WTC11 (cell line): ENCODE data around the gene RNF224. TPM values are rescaled to one million over a fixed set of nuclear protein-coding genes. Genes with fewer than 3 reads are reported as not detected.

Source experiments
- ATAC-seq: fragments of 200-7000 bp; cut with Tn5 transposase; 2 replicates; pipeline ENCODE4 v1.10.0; 2021; ENCODE audit warnings: mild to moderate bottlenecking, moderate library complexity
- CTCF ChIA-PET: fragments of 300-600 bp; sonication (Branson Sonifier 250); formaldehyde crosslinking; loops from one replicate; lab custom pipeline; 2021; ENCODE audit warnings: antibody characterized with exemption; lab: Charles Lee
- POLR2A ChIA-PET: fragments of 350-600 bp; sonication (Branson Sonifier 250); formaldehyde crosslinking; loops from one replicate; lab custom pipeline; 2021; ENCODE audit warnings: antibody characterized with exemption; lab: Charles Lee
- DNase-seq: peaks from one replicate; pipeline ENCODE4 v3.0.0; 2021; ENCODE audit warnings: low spot score
- H3K27ac Mint-ChIP-seq: 2 replicates; pipeline ENCODE4 v1.8.0; 2021; ENCODE audit warnings: mixed read lengths
- H3K27me3 Mint-ChIP-seq: 2 replicates; pipeline ENCODE4 v1.8.0; 2021; ENCODE audit warnings: low read depth, mild to moderate bottlenecking, moderate library complexity, mixed read lengths
- H3K36me3 Mint-ChIP-seq: 2 replicates; pipeline ENCODE4 v1.8.0; 2021; ENCODE audit warnings: mixed read lengths
- H3K4me1 Mint-ChIP-seq: 2 replicates; pipeline ENCODE4 v1.8.0; 2022; ENCODE audit warnings: mixed read lengths
- H3K4me3 Mint-ChIP-seq: 2 replicates; pipeline ENCODE4 v1.8.0; 2021; ENCODE audit warnings: mild to moderate bottlenecking, moderate library complexity, mixed read lengths
- H3K9me3 Mint-ChIP-seq: 2 replicates; pipeline ENCODE4 v1.8.0; 2021; ENCODE audit warnings: mixed read lengths
- AFF4 ChIP-seq: sonication (generic); formaldehyde crosslinking; IDR thresholded peaks from 2 replicates; pipeline ENCODE4 v1.8.1; 2023; ENCODE audit warnings: mild to moderate bottlenecking, missing genetic modification reagents, borderline replicate concordance
- ATF6 ChIP-seq: sonication (generic); formaldehyde crosslinking; IDR thresholded peaks from 2 replicates; pipeline ENCODE4 v1.8.1; 2023; ENCODE audit warnings: mild to moderate bottlenecking, missing genetic modification reagents
- EMX1 ChIP-seq: fragments of 250-450 bp; sonication (Bioruptor Pico); IDR thresholded peaks from 2 replicates; pipeline ENCODE4 v1.8.0; 2021; ENCODE audit warnings: mild to moderate bottlenecking
- ESRRA ChIP-seq: sonication (generic); formaldehyde crosslinking; IDR thresholded peaks from 2 replicates; pipeline ENCODE4 v1.8.1; 2022; ENCODE audit warnings: mild to moderate bottlenecking, missing genetic modification reagents, borderline replicate concordance
- NR1H2 ChIP-seq: sonication (generic); formaldehyde crosslinking; IDR thresholded peaks from 2 replicates; pipeline ENCODE4 v1.9.0; 2021; ENCODE audit warnings: mild to moderate bottlenecking, moderate library complexity, missing genetic modification reagents
- RELA ChIP-seq: sonication (generic); formaldehyde crosslinking; IDR thresholded peaks from 2 replicates; pipeline ENCODE4 v1.8.1; 2022; ENCODE audit warnings: missing genetic modification reagents, mild to moderate bottlenecking, borderline replicate concordance
- SMAD4 ChIP-seq: sonication (generic); formaldehyde crosslinking; IDR thresholded peaks from 2 replicates; pipeline ENCODE4 v1.8.0; 2022; ENCODE audit warnings: mild to moderate bottlenecking, missing genetic modification reagents
- SOX15 ChIP-seq: fragments of 250-450 bp; sonication (Bioruptor Pico); IDR thresholded peaks from 2 replicates; pipeline ENCODE4 v1.9.0; 2021; ENCODE audit warnings: mild to moderate bottlenecking
- SP1 ChIP-seq: sonication (generic); formaldehyde crosslinking; conservative IDR thresholded peaks from 2 replicates; pipeline ENCODE4 v1.8.1; 2022; ENCODE audit warnings: missing genetic modification reagents
- ZBTB21 ChIP-seq: sonication (generic); formaldehyde crosslinking; IDR thresholded peaks from 2 replicates; pipeline ENCODE4 v1.8.1; 2023; ENCODE audit warnings: mild to moderate bottlenecking, missing genetic modification reagents, borderline replicate concordance
- ZNF263 ChIP-seq: sonication (generic); formaldehyde crosslinking; IDR thresholded peaks from 2 replicates; pipeline ENCODE4 v1.8.1; 2022; ENCODE audit warnings: low read depth, mild to moderate bottlenecking, moderate library complexity, missing genetic modification reagents
- ZNF416 ChIP-seq: fragments of 250-450 bp; sonication (Bioruptor Pico); IDR thresholded peaks from 2 replicates; pipeline ENCODE4 v1.9.0; 2021; ENCODE audit warnings: mild to moderate bottlenecking, inconsistent platforms
- ZNF532 ChIP-seq: fragments of 250-450 bp; sonication (Bioruptor Pico); IDR thresholded peaks from 2 replicates; pipeline ENCODE4 v1.9.0; 2021; ENCODE audit warnings: mild to moderate bottlenecking, borderline replicate concordance
- ZNF671 ChIP-seq: fragments of 250-450 bp; sonication (Bioruptor Pico); IDR thresholded peaks from 2 replicates; pipeline ENCODE4 v1.8.0; 2021; ENCODE audit warnings: mild to moderate bottlenecking
- total RNA-seq: library from RNA; stranded (reverse); gene quantifications from 3 replicates; pipeline ENCODE4 v1.2.3, GENCODE V29; 2021
- TF ChIP-seq, protein P1 (sequence below): sonication (generic); formaldehyde crosslinking; IDR thresholded peaks from 2 replicates; pipeline ENCODE4 v1.8.0; 2023; ENCODE audit warnings: missing genetic modification reagents, mild to moderate bottlenecking, borderline replicate concordance

RNF224 gene
- total RNA-seq, 1 experiment from 2014 or later = 0.59 TPM

- TF ChIP-seq ZNF532 (CRISPR knock-in tag) (no peak), EMX1 (CRISPR knock-in tag) (no peak), AFF4 (CRISPR knock-in tag) (no peak), ZNF416 (CRISPR knock-in tag) (no peak), ESRRA (CRISPR knock-in tag) (no peak), SP1 (CRISPR knock-in tag) (no peak), SMAD4 (CRISPR knock-in tag) (no peak), ZNF263 (CRISPR knock-in tag) (no peak), RELA (CRISPR knock-in tag) (no peak), ZBTB21 (CRISPR knock-in tag) (no peak)
- TF ChIP-seq, protein P1, sequence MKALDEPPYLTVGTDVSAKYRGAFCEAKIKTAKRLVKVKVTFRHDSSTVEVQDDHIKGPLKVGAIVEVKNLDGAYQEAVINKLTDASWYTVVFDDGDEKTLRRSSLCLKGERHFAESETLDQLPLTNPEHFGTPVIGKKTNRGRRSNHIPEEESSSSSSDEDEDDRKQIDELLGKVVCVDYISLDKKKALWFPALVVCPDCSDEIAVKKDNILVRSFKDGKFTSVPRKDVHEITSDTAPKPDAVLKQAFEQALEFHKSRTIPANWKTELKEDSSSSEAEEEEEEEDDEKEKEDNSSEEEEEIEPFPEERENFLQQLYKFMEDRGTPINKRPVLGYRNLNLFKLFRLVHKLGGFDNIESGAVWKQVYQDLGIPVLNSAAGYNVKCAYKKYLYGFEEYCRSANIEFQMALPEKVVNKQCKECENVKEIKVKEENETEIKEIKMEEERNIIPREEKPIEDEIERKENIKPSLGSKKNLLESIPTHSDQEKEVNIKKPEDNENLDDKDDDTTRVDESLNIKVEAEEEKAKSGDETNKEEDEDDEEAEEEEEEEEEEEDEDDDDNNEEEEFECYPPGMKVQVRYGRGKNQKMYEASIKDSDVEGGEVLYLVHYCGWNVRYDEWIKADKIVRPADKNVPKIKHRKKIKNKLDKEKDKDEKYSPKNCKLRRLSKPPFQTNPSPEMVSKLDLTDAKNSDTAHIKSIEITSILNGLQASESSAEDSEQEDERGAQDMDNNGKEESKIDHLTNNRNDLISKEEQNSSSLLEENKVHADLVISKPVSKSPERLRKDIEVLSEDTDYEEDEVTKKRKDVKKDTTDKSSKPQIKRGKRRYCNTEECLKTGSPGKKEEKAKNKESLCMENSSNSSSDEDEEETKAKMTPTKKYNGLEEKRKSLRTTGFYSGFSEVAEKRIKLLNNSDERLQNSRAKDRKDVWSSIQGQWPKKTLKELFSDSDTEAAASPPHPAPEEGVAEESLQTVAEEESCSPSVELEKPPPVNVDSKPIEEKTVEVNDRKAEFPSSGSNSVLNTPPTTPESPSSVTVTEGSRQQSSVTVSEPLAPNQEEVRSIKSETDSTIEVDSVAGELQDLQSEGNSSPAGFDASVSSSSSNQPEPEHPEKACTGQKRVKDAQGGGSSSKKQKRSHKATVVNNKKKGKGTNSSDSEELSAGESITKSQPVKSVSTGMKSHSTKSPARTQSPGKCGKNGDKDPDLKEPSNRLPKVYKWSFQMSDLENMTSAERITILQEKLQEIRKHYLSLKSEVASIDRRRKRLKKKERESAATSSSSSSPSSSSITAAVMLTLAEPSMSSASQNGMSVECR (CRISPR knock-in tag) = no peak
These were observed 38.3 kb downstream of the RNF224 start (continued) for GRCh38 chr9:137265496-137266161.

- no peak for DNase-seq
- CTCF ChIA-PET = no interaction called here
- no peak for ATAC-seq
- Mint-ChIP-seq H3K9me3 (no peaks in the 10 kb centered on the region), H3K27ac (no peak overlapping the region), H3K4me3 (no peak overlapping the region), H3K4me1 (peaks cover 3% of the 10 kb centered on the region; the same call in 1 of the 2 replicates), H3K27me3 (no peaks in the 10 kb centered on the region), H3K36me3 (peaks cover 18% of the 10 kb centered on the region)
- POLR2A ChIA-PET = interaction anchor here (0.8 kb wide), 1 partner anchor 30 kb away, joined by 3 read pairs; no protein-coding TSS in a partner anchor
- no peak for TF ChIP-seq AFF4 (CRISPR knock-in tag)
- TF ChIP-seq ZBTB21 (CRISPR knock-in tag) = no peak
- no peak for TF ChIP-seq ZNF671 (CRISPR knock-in tag)
- no peak for TF ChIP-seq ATF6
- no peak for TF ChIP-seq NR1H2
- TF ChIP-seq SOX15 = no peak
These were observed 38.8 kb downstream of the RNF224 start for GRCh38 chr9:137266162-137266527.
